ENCODE data around the gene ITGB5. TPM values are rescaled to one million over a fixed set of nuclear protein-coding genes. Genes with fewer than 3 reads are reported as not detected.

Gene ITGB5
- total RNA-seq, 1 donor from 2014 or later: 63.3 TPM

DNA sequence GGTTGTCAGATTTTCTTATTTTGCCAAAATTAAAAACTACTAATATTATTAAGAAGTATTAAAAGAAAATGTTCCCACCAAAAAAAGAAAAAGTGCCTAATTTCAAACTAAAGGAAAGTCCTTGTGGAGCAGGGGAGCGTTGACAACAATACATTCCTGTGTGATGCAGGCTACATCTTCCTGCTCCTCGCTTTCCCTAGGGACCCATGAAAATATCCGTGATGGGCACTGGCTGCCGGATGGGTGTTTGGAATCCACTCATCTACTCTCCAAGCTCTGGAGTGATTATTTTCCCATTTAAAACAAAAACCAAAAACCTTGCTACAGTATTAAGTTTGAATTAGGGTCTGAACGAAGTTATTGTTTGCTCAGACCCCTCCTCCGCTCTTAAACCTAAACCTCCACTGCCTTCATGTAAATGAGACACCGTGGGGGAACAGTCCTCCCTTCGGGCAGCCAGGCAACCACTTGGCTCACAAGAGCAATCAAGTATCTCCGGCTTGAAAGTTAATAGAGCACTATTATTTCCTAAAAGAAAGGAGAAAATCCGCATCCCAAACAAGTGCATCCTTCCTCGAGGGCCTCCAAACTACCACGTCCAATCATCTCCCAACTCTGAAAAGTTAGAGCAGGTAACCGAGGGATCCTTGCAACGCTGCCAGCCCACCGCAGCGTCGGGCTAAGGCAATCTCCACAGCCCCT, 1.5 kb downstream of the ITGB5 start:
- peak overlapping the region; percentile 69 for H3K4me3 Mint-ChIP-seq
- DNase-seq (ENCODE audit: low spot score in 2 of 2, unreplicated experiment in 2 of 2): no peak
- no peaks in the 10 kb centered on the region for H3K36me3 Mint-ChIP-seq
- no peaks in the 10 kb centered on the region for H3K9me3 Mint-ChIP-seq
- peaks cover 1% of the 10 kb centered on the region for H3K27me3 Mint-ChIP-seq (ENCODE audit: low read depth)
- peaks cover 43% of the 10 kb centered on the region for H3K4me1 Mint-ChIP-seq
- TF ChIP-seq, protein P1, sequence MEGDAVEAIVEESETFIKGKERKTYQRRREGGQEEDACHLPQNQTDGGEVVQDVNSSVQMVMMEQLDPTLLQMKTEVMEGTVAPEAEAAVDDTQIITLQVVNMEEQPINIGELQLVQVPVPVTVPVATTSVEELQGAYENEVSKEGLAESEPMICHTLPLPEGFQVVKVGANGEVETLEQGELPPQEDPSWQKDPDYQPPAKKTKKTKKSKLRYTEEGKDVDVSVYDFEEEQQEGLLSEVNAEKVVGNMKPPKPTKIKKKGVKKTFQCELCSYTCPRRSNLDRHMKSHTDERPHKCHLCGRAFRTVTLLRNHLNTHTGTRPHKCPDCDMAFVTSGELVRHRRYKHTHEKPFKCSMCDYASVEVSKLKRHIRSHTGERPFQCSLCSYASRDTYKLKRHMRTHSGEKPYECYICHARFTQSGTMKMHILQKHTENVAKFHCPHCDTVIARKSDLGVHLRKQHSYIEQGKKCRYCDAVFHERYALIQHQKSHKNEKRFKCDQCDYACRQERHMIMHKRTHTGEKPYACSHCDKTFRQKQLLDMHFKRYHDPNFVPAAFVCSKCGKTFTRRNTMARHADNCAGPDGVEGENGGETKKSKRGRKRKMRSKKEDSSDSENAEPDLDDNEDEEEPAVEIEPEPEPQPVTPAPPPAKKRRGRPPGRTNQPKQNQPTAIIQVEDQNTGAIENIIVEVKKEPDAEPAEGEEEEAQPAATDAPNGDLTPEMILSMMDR (IDR thresholded peaks at IDR 0.05; ENCODE audit: unreplicated experiment): no peak
- peak overlapping the region; percentile 10 for H3K27ac Mint-ChIP-seq

DNA sequence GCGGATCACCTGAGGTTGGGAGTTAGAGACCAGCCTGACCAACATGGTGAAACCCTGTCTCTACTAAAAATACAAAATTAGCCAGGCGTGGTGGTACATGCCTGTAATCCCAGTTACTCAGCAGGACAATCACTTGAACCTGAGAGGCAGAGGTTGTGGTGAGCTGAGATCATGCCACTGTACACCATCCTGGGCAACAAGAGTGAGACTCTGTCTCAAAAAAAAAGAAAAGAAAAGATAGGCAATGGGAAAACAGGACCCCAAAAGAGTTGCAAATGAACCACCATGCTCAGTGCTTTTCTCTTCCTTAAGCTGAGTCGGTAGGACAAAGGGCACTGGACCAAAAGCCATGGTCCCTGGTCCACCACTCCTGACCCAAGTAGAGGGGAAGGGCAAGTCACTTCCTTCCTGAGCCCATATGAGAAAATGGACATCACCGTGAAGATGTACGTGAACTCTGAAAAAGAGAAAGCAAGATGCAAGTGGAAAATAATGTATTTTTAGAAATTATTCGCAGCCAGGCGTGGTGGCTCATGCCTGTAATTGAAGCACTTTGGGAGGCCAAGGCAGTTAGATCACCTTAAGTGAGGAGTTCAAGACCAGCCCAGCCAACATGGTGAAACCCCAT, 2.6 kb downstream of the ITGB5 start:
- Mint-ChIP-seq H3K27ac (no peak overlapping the region), H3K4me1 (peaks cover 40% of the 10 kb centered on the region), H3K9me3 (no peaks in the 10 kb centered on the region), H3K4me3 (no peak overlapping the region), H3K27me3 (ENCODE audit: low read depth) (peaks cover 1% of the 10 kb centered on the region), H3K36me3 (no peaks in the 10 kb centered on the region)
- no peak for DNase-seq (ENCODE audit: low spot score in 2 of 2, unreplicated experiment in 2 of 2)
- TF ChIP-seq, protein P1 (IDR thresholded peaks at IDR 0.05; ENCODE audit: unreplicated experiment): no peak

DNA sequence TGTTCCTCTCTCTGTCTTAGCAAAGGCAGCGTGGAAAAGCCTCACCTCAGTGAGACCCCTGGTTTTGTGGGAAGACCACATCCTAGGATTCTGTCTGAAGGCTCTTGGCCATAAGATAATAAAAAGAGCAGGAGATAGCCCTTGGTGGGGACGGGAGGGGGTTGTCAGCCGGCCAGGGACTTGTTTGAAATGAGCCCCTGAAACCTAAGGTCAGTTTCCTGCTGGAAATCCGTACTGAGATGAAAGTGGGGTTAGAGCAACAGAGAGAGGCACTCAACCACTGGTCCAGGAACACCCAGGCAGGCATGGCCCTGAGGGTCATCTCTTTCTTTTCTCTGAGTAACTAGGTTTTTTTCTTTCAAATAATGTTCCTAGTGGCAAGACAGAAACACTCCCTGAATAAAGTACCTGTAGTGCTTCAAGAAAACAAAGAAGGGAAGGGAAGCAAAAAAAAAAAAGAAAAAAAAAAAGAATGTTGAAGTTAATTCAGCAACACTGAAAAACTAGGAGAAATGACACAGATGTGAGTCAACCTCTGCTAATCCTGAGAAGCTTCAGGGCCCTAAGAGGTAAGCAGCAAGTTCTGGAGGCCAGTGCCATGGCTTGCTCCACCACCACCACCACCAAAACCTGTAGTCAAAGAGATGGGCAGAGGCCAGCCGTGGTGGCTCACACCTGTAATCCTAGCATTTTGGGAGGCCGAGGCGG, 3.2 kb downstream of the ITGB5 start:
- Mint-ChIP-seq H3K36me3 (no peaks in the 10 kb centered on the region), H3K27me3 (ENCODE audit: low read depth) (peaks cover 1% of the 10 kb centered on the region), H3K4me3 (no peak overlapping the region), H3K4me1 (peaks cover 40% of the 10 kb centered on the region), H3K27ac (no peak overlapping the region), H3K9me3 (no peaks in the 10 kb centered on the region)
- TF ChIP-seq, protein P1 (IDR thresholded peaks at IDR 0.05; ENCODE audit: unreplicated experiment): no peak
- DNase-seq (ENCODE audit: low spot score in 2 of 2, unreplicated experiment in 2 of 2): no peak

DNA sequence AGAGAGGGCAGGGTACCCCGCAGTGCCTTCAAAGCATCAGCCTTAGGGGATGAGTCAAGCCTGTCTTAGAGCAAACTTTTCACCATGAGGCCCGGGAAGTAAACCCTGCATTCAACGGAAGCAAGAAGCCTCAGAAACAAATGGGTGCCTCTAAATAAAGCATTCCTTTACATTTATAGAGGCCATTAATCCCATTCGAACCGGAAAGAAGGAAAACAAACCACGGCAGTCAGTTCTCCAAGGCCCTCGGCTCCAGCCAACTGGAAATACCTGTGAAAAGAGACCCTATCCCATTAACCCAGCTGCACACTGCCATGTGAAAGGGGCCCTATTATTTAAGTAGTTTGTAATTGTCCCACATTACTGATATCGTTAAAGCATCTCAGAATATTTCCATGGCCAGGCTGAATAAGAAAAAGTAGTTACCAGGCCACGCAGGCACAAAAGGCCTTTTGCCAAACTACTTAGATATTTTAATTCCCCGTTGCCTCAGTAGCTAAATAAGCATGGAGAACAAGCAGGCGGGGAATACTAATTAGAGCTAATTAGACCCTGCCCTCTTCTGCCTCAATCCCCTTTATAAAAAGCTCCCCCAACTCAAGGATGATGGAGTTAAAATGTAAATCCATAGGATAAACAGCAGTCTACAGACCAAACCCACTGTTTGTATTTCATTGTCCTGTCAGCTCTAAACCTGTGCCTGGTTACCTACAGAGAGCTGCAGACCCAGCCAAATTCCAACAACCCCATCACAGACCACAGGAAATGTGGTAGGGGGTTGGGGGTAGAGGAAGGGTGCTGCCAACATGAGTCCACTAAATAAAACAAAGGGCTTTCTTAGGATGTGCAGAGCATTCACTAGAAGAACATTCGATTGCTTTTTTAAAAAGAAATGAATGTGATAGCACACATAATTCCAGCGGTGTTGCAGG, 4.1 kb downstream of the ITGB5 start:
- peaks cover 1% of the 10 kb centered on the region for H3K27me3 Mint-ChIP-seq (ENCODE audit: low read depth)
- TF ChIP-seq, protein P1 (IDR thresholded peaks at IDR 0.05; ENCODE audit: unreplicated experiment): no peak
- no peaks in the 10 kb centered on the region for H3K9me3 Mint-ChIP-seq
- no peak overlapping the region for H3K27ac Mint-ChIP-seq
- no peak for DNase-seq (ENCODE audit: low spot score in 2 of 2, unreplicated experiment in 2 of 2)
- H3K4me3 Mint-ChIP-seq: no peak overlapping the region
- peaks cover 38% of the 10 kb centered on the region for H3K4me1 Mint-ChIP-seq
- H3K36me3 Mint-ChIP-seq: no peaks in the 10 kb centered on the region

DNA sequence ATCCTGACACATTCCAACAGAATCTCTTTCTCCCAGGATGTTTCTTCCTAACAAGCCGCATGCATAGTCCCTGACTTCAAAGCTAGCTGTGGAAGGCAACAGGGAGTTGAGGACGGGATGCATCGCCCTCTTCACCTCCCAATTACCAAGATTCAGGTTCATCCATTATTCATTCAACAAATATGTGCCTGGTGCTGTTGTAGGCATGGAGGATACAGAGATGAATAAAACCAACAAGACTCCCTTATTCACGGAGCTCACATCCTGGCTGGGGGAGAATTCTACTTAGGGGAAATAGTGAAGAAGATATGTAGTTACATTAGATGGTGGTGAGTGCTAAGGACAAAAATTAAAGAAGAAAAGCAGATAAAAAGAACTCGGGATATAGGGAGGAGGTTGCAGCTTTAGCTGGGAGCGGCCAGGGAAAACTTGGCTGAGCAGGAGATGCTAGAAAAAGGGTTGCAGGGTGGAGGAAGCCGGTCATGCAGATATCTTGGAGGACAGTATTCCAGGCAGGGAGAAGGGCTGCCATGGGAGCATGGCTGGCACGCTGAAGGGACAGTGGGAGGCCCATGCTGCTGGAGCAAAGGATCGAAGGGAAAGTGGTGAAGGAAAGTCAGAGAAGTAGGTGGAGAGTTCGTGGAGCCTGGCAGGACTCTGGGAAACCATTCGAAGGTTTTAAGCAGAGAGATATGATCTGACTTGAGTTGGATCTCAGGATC, 5.0 kb downstream of the ITGB5 start:
- Mint-ChIP-seq H3K4me3 (no peak overlapping the region), H3K36me3 (no peaks in the 10 kb centered on the region), H3K27me3 (ENCODE audit: low read depth) (peaks cover 1% of the 10 kb centered on the region), H3K4me1 (peaks cover 37% of the 10 kb centered on the region), H3K27ac (peak overlapping the region; percentile 22), H3K9me3 (no peaks in the 10 kb centered on the region)
- DNase-seq (ENCODE audit: low spot score in 2 of 2, unreplicated experiment in 2 of 2): no peak
- TF ChIP-seq, protein P1 (IDR thresholded peaks at IDR 0.05; ENCODE audit: unreplicated experiment): no peak
